Parathyroid adenoma (tissue), 2 donors: ENCODE results near the gene DNAAF5.

ENCODE experiments used
- H2AFZ ChIP-seq: fragments of 300-600 bp; sonication (generic); one replicate; pipeline ENCODE4 v1.7.0; 2017; ENCODE audit warnings: antibody characterized with exemption, mild to moderate bottlenecking
- H3K27ac ChIP-seq: fragments of 300-600 bp; sonication (generic); one replicate; pipeline ENCODE4 v1.7.0; 2017
- H3K27me3 ChIP-seq: fragments of 300-600 bp; sonication (generic); one replicate; pipeline ENCODE4 v1.7.0; 2017; ENCODE audit warnings: low read length; ENCODE audit not compliant: control insufficient read depth, insufficient read depth
- H3K36me3 ChIP-seq: fragments of 300-600 bp; sonication (generic); one replicate; pipeline ENCODE4 v1.7.0; 2017; ENCODE audit warnings: low read length; ENCODE audit not compliant: control insufficient read depth, insufficient read depth
- H3K4me1 ChIP-seq: fragments of 300-600 bp; sonication (generic); one replicate; pipeline ENCODE4 v1.7.0; 2017; ENCODE audit warnings: control low read depth
- H3K4me2 ChIP-seq: fragments of 300-600 bp; sonication (generic); one replicate; pipeline ENCODE4 v1.7.0; 2017; ENCODE audit warnings: low read length
- H3K4me3 ChIP-seq: fragments of 300-600 bp; sonication (generic); one replicate; pipeline ENCODE4 v1.7.0; 2017; ENCODE audit warnings: low read depth, low read length
- H3K79me2 ChIP-seq: fragments of 300-600 bp; sonication (generic); one replicate; pipeline ENCODE4 v1.7.0; 2017; ENCODE audit warnings: control low read depth
- H3K9ac ChIP-seq: fragments of 300-600 bp; sonication (generic); one replicate; pipeline ENCODE4 v1.7.0; 2017; ENCODE audit warnings: mild to moderate bottlenecking
- H3K9me3 ChIP-seq: fragments of 300-600 bp; sonication (generic); one replicate; pipeline ENCODE4 v1.7.0; 2017; ENCODE audit warnings: low read length; ENCODE audit not compliant: control insufficient read depth
- CTCF ChIP-seq: fragments of 300-600 bp; sonication (generic); IDR thresholded peaks from one replicate; pipeline ENCODE4 v1.7.0; 2017; ENCODE audit warnings: antibody characterized with exemption, mild to moderate bottlenecking
- donor health status: primary hyperparathyroidism.

The DNAAF5 gene

GRCh38 chr7:734214-734613 lies 7.7 kb downstream of the DNAAF5 start:
- H3K36me3 ChIP-seq = no peaks in the 10 kb centered on the region
- no peak for TF ChIP-seq CTCF
- no peaks in the 10 kb centered on the region for H3K4me1 ChIP-seq

GRCh38 chr7:734808-735207 lies 8.3 kb downstream of the DNAAF5 start:
- Histone ChIP-seq H2AFZ (no peak overlapping the region), H3K27me3 (no peaks in the 10 kb centered on the region), H3K79me2 (peaks cover 16% of the 10 kb centered on the region), H3K4me3 (no peak overlapping the region), H3K9ac (no peak overlapping the region), H3K4me1 (no peaks in the 10 kb centered on the region), H3K27ac (no peak overlapping the region), H3K9me3 (no peaks in the 10 kb centered on the region), H3K36me3 (no peaks in the 10 kb centered on the region), H3K4me2 (no peak overlapping the region)
- no peak for TF ChIP-seq CTCF

More at GRCh38 chr7:734214-734613, 7.7 kb downstream of the DNAAF5 start:
- Histone ChIP-seq H2AFZ (no peak overlapping the region), H3K4me3 (no peak overlapping the region), H3K9me3 (no peaks in the 10 kb centered on the region), H3K27me3 (no peaks in the 10 kb centered on the region), H3K9ac (no peak overlapping the region), H3K4me2 (no peak overlapping the region), H3K27ac (no peak overlapping the region), H3K79me2 (peaks cover 16% of the 10 kb centered on the region)

GRCh38 chr7:738241-738640 lies 11.7 kb downstream of the DNAAF5 start:
- Histone ChIP-seq H3K4me3 (no peak overlapping the region), H3K4me2 (no peak overlapping the region), H3K4me1 (no peaks in the 10 kb centered on the region), H3K27me3 (no peaks in the 10 kb centered on the region), H3K27ac (no peak overlapping the region), H2AFZ (no peak overlapping the region), H3K79me2 (peaks cover 13% of the 10 kb centered on the region), H3K36me3 (no peaks in the 10 kb centered on the region), H3K9me3 (no peaks in the 10 kb centered on the region), H3K9ac (no peak overlapping the region)
- no peak for TF ChIP-seq CTCF

GRCh38 chr7:738723-739454 lies 12.4 kb downstream of the DNAAF5 start:
- H3K27ac ChIP-seq = no peak overlapping the region
- no peak for TF ChIP-seq CTCF

GRCh38 chr7:739455-739982 lies 13.0 kb downstream of the DNAAF5 start:
- Histone ChIP-seq H3K4me1 (no peaks in the 10 kb centered on the region), H3K36me3 (no peaks in the 10 kb centered on the region), H2AFZ (no peak overlapping the region), H3K79me2 (peaks cover 4% of the 10 kb centered on the region), H3K27me3 (no peaks in the 10 kb centered on the region), H3K4me3 (no peak overlapping the region), H3K27ac (no peak overlapping the region), H3K9me3 (no peaks in the 10 kb centered on the region), H3K4me2 (no peak overlapping the region), H3K9ac (no peak overlapping the region)
- TF ChIP-seq CTCF = no peak

More at GRCh38 chr7:738723-739454, 12.4 kb downstream of the DNAAF5 start:
- Histone ChIP-seq H3K27me3 (no peaks in the 10 kb centered on the region), H3K4me2 (no peak overlapping the region), H2AFZ (no peak overlapping the region), H3K36me3 (no peaks in the 10 kb centered on the region), H3K79me2 (peaks cover 10% of the 10 kb centered on the region), H3K9ac (no peak overlapping the region), H3K4me3 (no peak overlapping the region), H3K9me3 (no peaks in the 10 kb centered on the region), H3K4me1 (no peaks in the 10 kb centered on the region)
